ENCODE results near the gene TMEM40.
"Not testable (repeated sequence)": the region's sequence is repeated elsewhere in the genome, so short reads cannot be mapped to it uniquely, and the experiment has no call there.

The TMEM40 gene

GRCh38 chr3:12759097-12759679, at the start of gene TMEM40:
TSS of gene TMEM40 (minus strand) at chr3:12759259. CDS start at chr3:12749832, 9,427 bp downstream.
- DNase-seq = no peak

- DNase-seq = no peak
Measured at GRCh38 chr3:12808587-12808986, 49.5 kb upstream of the TMEM40 start.

- DNase-seq = no peak
Measured at GRCh38 chr3:12807601-12808359, 48.7 kb upstream of the TMEM40 start.

GRCh38 chr3:12807066-12807465, 48.0 kb upstream of the TMEM40 start:
- DNase-seq = no peak

GRCh38 chr3:12803371-12803770, 44.3 kb upstream of the TMEM40 start:
- DNase-seq = no peak

GRCh38 chr3:12799525-12800440, 40.7 kb upstream of the TMEM40 start:
- no peak for DNase-seq

- no peak for DNase-seq
Measured at GRCh38 chr3:12798559-12799179, 39.6 kb upstream of the TMEM40 start.

GRCh38 chr3:12797892-12798558, 39.0 kb upstream of the TMEM40 start:
- no peak for DNase-seq

- no peak for DNase-seq
Measured at GRCh38 chr3:12797124-12797891, 38.2 kb upstream of the TMEM40 start.

GRCh38 chr3:12796171-12797123, 37.4 kb upstream of the TMEM40 start, which contains the start of gene CAND2:
TSS of gene CAND2 (plus strand) at chr3:12796680. CDS start at chr3:12796721, 41 bp downstream.
- peak; percentile 12 for DNase-seq

- no peak for DNase-seq
Measured at GRCh38 chr3:12793701-12794100, 34.6 kb upstream of the TMEM40 start.

GRCh38 chr3:12791430-12791829, 32.4 kb upstream of the TMEM40 start:
- DNase-seq = no peak

GRCh38 chr3:12787967-12788690, 29.1 kb upstream of the TMEM40 start:
- DNase-seq = not testable (repeated sequence)

- DNase-seq = peak; percentile 38
Measured at GRCh38 chr3:12787346-12787745, 28.3 kb upstream of the TMEM40 start.

- no peak for DNase-seq
Measured at GRCh38 chr3:12785096-12785495, 26.0 kb upstream of the TMEM40 start.

GRCh38 chr3:12782172-12782815, 23.2 kb upstream of the TMEM40 start:
- no peak for DNase-seq

GRCh38 chr3:12780751-12781150, 21.7 kb upstream of the TMEM40 start:
- DNase-seq = no peak

GRCh38 chr3:12777171-12777570, 18.1 kb upstream of the TMEM40 start:
- no peak for DNase-seq

GRCh38 chr3:12775970-12776369, 16.9 kb upstream of the TMEM40 start:
- not testable (repeated sequence) for DNase-seq
